ENCODE measurements around the gene PDZK1. TPM values are rescaled to one million over a fixed set of nuclear protein-coding genes. Genes with fewer than 3 reads are reported as not detected.
A peak's percentile ranks its signal among the peaks of the same experiment; 100 is the strongest.

PDZK1 gene
- total and polyA plus RNA-seq, 12 donors: 0.17 to 2.0 (median 0.44) TPM; not detected in 7

DNA sequence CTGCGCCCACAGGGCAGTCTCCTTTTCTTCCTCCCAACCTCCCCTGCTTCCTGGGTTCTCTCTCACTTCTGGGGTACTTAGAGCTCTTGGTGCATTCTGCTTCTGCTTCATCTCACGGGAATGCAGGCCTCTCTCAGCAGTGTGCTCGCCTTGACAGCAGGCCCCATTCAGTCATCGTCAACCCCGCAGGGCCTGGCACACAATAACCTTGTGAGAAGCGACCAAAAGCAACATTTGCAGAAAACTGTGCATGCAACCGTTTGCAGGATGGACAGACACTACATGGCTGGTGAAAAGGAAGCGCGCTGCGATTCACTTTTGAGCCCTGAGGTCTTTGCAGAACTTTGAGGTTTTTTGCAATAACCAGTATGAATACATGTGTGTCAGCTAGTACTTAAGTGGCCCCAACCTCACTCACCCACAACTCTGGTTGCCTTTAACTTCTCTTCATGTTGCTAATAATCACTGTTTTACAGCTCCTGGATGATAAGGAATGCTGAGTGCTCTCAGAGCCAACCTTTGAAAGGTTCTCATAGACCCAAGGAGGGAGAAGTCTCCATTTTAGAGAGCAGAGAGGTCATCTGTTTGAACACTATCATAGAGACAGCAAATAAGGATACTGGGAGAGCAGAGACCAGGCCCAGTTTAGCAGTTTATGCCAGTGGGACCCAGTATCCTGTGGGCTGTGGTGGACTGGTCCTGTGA lies 9.6 kb upstream of the PDZK1 start:
- intact Hi-C loops (cut with DNase I): no loop called here
- H3K4me1 ChIP-seq: peaks cover 0 to 17% (median 10%) of the 10 kb centered on the region in 9 donors
- peaks cover 0 to 9% (median 0%) of the 10 kb centered on the region in 7 donors for H3K27me3 ChIP-seq
- no peaks in the 10 kb centered on the region for H3K9me3 ChIP-seq
- no peak overlapping the region for H3K27ac ChIP-seq
- WGBS, 2 donors: 68 to 76% methylated on average over 10 of the region's 10 CpGs
- H3K36me3 ChIP-seq: no peaks in the 10 kb centered on the region
- no peak for DNase-seq
- no peak for ATAC-seq
- no peak for TF ChIP-seq CTCF (IDR thresholded peaks at IDR 0.05)
- no peak overlapping the region for H3K4me3 ChIP-seq

GRCh38 chr1:145714524-145715111 lies 7.5 kb upstream of the PDZK1 start:
- WGBS, 2 donors: 36 to 51% methylated on average over 6 of the region's 6 CpGs
- H3K27ac ChIP-seq: peak overlapping the region in 7 of 10 donors; percentile 5 to 72 (median 53)
- intact Hi-C loops (cut with DNase I): no loop called here
- no peaks in the 10 kb centered on the region for H3K36me3 ChIP-seq
- TF ChIP-seq CTCF (IDR thresholded peaks at IDR 0.05): no peak
- H3K9me3 ChIP-seq: no peaks in the 10 kb centered on the region
- no peak overlapping the region for H3K4me3 ChIP-seq
- H3K27me3 ChIP-seq: no peaks in the 10 kb centered on the region
- DNase-seq (peak; percentile 39 to 64), ATAC-seq (peak; percentile 77 to 98 (median 93))
- H3K4me1 ChIP-seq: peaks cover 0 to 5% (median 0%) of the 10 kb centered on the region in 9 donors

DNA sequence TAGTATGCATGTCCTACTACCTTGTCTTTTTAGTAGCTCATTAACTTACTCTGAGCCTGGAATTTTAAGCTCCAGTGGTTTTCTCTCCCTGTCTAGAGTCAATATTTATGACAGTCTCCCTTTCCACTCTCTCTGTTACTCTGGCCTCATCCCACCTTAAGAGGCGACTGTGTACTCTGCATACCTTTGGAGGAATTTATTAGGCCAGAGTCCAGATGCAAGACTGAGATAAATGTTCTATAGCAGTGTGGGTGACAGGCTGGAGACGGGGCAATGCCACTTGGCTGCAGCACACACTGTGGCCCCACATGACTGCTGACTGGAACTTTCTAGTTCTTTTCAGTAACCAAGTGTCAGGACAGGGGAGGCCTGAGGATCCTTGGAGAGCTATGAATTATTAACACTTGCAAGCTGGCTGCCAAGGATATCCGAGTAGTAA lies 4.1 kb upstream of the PDZK1 start:
- Histone ChIP-seq H3K27ac (no peak overlapping the region), H3K4me1 (peaks cover 0 to 5% (median 0%) of the 10 kb centered on the region in 9 donors), H3K27me3 (no peaks in the 10 kb centered on the region), H3K9me3 (no peaks in the 10 kb centered on the region), H3K36me3 (no peaks in the 10 kb centered on the region), H3K4me3 (no peak overlapping the region)
- no peak for ATAC-seq
- WGBS, 2 donors: 50 to 52% methylated on average over 3 of the region's 3 CpGs
- intact Hi-C loops (cut with DNase I): loop anchor here in 1 of 10 donors (2.0 kb wide), 1 partner anchor 40 kb away; no protein-coding TSS in a partner anchor
- no peak for DNase-seq
- no peak for TF ChIP-seq CTCF (IDR thresholded peaks at IDR 0.05)

GRCh38 chr1:145710291-145711027 lies 3.3 kb upstream of the PDZK1 start:
- no peak for TF ChIP-seq CTCF (IDR thresholded peaks at IDR 0.05)
- no peak for ATAC-seq
- no peak for DNase-seq
- H3K4me3 ChIP-seq: no peak overlapping the region
- no peaks in the 10 kb centered on the region for H3K27me3 ChIP-seq
- intact Hi-C loops (cut with DNase I): loop anchor here in 1 of 10 donors (2.0 kb wide), 1 partner anchor 40 kb away; no protein-coding TSS in a partner anchor
- H3K36me3 ChIP-seq: no peaks in the 10 kb centered on the region
- WGBS, 2 donors: 87 to 89% methylated on average over 4 of the region's 4 CpGs
- no peak overlapping the region for H3K27ac ChIP-seq
- H3K4me1 ChIP-seq: peaks cover 0 to 5% (median 0%) of the 10 kb centered on the region in 9 donors
- no peaks in the 10 kb centered on the region for H3K9me3 ChIP-seq

Data from heart right ventricle (tissue), 16 donors.